ENCODE results near the gene CPSF3. TPM values are rescaled to one million over a fixed set of nuclear protein-coding genes. Genes with fewer than 3 reads are reported as not detected.

The CPSF3 gene
- total RNA-seq, 1 experiment from 2014 or later: 68.5 TPM

DNA sequence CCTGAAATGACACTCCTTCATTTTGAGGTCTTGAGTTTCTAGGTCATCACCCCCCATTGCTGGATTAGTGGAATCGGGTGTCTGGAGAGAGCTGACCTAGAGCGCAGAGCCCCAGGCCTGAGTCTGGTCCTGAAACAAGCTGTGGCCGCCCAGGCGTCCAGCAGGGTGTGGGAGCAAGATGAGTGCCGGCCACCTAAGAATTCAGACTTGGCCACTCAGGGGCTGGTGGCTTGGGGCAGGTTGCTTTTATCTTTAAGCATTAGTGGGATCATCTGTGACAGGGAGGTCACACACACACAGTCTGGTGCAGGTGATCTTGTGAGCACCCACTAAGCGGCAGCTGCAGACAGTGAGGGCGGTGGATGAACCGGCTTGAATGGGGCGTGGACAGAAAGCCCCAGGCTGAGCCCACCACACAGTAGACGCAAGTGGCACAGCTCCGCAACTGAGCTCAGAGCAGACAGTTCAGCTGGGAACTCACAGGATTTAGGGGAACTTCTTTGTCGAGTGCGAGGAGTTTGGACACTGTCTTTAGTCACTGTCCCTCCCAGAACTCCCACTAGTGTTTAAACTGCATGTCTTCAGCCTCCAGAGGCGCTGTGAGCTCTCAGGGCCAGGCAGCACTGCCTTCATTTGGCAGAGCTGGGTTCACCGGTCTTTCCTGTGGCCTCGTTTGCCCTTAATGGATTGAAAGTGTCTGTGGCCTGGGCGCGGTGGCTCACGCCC, 21.6 kb upstream of the CPSF3 start:
- no peak overlapping the region for H3K4me3 ChIP-seq (replicated peaks in 1 of 2; ENCODE audit: low read depth in 1 of 2, low read length in 2 of 2)
- H3K4me2 ChIP-seq (ENCODE audit: low read length): no peak overlapping the region
- no peaks in the 10 kb centered on the region for H4K20me1 ChIP-seq (ENCODE audit: insufficient read depth)
- TF ChIP-seq EZH2 (IDR thresholded peaks at IDR 0.05) (no peak), RAD21 (IDR thresholded peaks at IDR 0.05; ENCODE audit: low read depth) (0 out of 2 replicates have a peak, but pooled peaks have one; percentile 8)
- H3K9me3 ChIP-seq (ENCODE audit: control insufficient read depth in 1 of 2, insufficient read depth in 1 of 2, low read depth in 1 of 2, low read length in 2 of 2): no peaks in the 10 kb centered on the region
- no peak overlapping the region for H3K9ac ChIP-seq (ENCODE audit: low read length)
- H3K9me2 ChIP-seq (ENCODE audit: insufficient read depth): no peaks in the 10 kb centered on the region
- no peak for DNase-seq (ENCODE audit: low read depth, low spot score)
- peaks cover 0 to 3% of the 10 kb centered on the region in 2 experiments; a peak in 1 of 4 replicates for H3K36me3 ChIP-seq (ENCODE audit: control insufficient read depth in 1 of 2, insufficient read depth in 2 of 2, low read length in 2 of 2)
- no peaks in the 10 kb centered on the region for H3K27me3 ChIP-seq (ENCODE audit: insufficient read depth, low read length)
- peak; percentile 64 for ATAC-seq
- CTCF ChIA-PET: no interaction called here
- no peaks in the 10 kb centered on the region for H3K79me2 ChIP-seq (ENCODE audit: insufficient read depth, low read length)
- RAD21 ChIA-PET (ENCODE audit: low non-redundant PET in 1 of 2, low total read pairs in 2 of 2, uncharacterized antibody in 2 of 2, unreplicated experiment in 2 of 2): no interaction called here
- POLR2A ChIA-PET: no interaction called here
- no peak overlapping the region for H3K27ac ChIP-seq (ENCODE audit: low read depth, low read length)
- intact Hi-C loops (cut with micrococcal nuclease): no loop called here
- BruUV-seq (replicated peaks): no TSS peak
- H3K4me1 ChIP-seq (ENCODE audit: control insufficient read depth in 1 of 2, insufficient read depth in 2 of 2, low read length in 2 of 2): no peaks in the 10 kb centered on the region
- no peak overlapping the region for H2AFZ ChIP-seq (ENCODE audit: low read depth, low read length, poor library complexity, severe bottlenecking)

DNA sequence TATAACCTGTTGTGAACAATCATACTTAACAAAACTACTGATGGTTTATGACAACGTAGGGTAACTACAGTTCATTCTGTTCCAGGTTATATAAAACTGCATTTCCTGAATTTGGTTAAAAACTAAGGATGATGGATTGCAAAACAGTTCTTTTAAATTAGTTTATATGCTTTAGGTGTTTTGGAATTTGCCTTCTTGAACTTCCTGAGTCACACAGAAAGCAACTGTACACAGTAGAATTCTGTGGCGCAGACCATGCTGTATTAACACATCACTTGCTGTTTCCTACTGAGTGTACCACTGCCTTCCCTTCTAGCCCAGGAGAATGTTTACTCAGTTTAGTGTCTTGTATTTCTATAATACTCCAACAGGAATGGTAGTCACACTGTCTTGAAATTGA, 19.5 kb upstream of the CPSF3 start:
- DNase-seq (ENCODE audit: low read depth, low spot score) (no peak), ATAC-seq (no peak)
- TF ChIP-seq SP1 (IDR thresholded peaks at IDR 0.05; ENCODE audit: low read depth): no peak
- TF ChIP-seq RAD21 (IDR thresholded peaks at IDR 0.05; ENCODE audit: low read depth): no peak
- TF ChIP-seq ZNF274 (IDR thresholded peaks at IDR 0.05; ENCODE audit: low read depth, low read length): no peak
- TF ChIP-seq, protein P1, sequence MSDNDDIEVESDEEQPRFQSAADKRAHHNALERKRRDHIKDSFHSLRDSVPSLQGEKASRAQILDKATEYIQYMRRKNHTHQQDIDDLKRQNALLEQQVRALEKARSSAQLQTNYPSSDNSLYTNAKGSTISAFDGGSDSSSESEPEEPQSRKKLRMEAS (IDR thresholded peaks at IDR 0.05): no peak
- TF ChIP-seq, protein P2, sequence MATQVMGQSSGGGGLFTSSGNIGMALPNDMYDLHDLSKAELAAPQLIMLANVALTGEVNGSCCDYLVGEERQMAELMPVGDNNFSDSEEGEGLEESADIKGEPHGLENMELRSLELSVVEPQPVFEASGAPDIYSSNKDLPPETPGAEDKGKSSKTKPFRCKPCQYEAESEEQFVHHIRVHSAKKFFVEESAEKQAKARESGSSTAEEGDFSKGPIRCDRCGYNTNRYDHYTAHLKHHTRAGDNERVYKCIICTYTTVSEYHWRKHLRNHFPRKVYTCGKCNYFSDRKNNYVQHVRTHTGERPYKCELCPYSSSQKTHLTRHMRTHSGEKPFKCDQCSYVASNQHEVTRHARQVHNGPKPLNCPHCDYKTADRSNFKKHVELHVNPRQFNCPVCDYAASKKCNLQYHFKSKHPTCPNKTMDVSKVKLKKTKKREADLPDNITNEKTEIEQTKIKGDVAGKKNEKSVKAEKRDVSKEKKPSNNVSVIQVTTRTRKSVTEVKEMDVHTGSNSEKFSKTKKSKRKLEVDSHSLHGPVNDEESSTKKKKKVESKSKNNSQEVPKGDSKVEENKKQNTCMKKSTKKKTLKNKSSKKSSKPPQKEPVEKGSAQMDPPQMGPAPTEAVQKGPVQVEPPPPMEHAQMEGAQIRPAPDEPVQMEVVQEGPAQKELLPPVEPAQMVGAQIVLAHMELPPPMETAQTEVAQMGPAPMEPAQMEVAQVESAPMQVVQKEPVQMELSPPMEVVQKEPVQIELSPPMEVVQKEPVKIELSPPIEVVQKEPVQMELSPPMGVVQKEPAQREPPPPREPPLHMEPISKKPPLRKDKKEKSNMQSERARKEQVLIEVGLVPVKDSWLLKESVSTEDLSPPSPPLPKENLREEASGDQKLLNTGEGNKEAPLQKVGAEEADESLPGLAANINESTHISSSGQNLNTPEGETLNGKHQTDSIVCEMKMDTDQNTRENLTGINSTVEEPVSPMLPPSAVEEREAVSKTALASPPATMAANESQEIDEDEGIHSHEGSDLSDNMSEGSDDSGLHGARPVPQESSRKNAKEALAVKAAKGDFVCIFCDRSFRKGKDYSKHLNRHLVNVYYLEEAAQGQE (IDR thresholded peaks at IDR 0.05; ENCODE audit: low read depth): no peak
- TF ChIP-seq, protein P3, sequence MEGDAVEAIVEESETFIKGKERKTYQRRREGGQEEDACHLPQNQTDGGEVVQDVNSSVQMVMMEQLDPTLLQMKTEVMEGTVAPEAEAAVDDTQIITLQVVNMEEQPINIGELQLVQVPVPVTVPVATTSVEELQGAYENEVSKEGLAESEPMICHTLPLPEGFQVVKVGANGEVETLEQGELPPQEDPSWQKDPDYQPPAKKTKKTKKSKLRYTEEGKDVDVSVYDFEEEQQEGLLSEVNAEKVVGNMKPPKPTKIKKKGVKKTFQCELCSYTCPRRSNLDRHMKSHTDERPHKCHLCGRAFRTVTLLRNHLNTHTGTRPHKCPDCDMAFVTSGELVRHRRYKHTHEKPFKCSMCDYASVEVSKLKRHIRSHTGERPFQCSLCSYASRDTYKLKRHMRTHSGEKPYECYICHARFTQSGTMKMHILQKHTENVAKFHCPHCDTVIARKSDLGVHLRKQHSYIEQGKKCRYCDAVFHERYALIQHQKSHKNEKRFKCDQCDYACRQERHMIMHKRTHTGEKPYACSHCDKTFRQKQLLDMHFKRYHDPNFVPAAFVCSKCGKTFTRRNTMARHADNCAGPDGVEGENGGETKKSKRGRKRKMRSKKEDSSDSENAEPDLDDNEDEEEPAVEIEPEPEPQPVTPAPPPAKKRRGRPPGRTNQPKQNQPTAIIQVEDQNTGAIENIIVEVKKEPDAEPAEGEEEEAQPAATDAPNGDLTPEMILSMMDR (IDR thresholded peaks at IDR 0.05 in 2 of 3, conservative IDR thresholded peaks at IDR 0.05 in 1 of 3; ENCODE audit: borderline replicate concordance in 1 of 3, insufficient read depth in 1 of 3, low read depth in 2 of 3, low read length in 2 of 3): no peak
- no peak for TF ChIP-seq EZH2phosphoT487 (IDR thresholded peaks at IDR 0.05; ENCODE audit: borderline replicate concordance)
- no peak for TF ChIP-seq SRF (IDR thresholded peaks at IDR 0.05; ENCODE audit: low read depth)
- no peak for TF ChIP-seq FOSL1 (IDR thresholded peaks at IDR 0.05; ENCODE audit: low read depth)
- TF ChIP-seq POLR2AphosphoS5 (IDR thresholded peaks at IDR 0.05; ENCODE audit: low read depth, low read length): no peak
- no peak for TF ChIP-seq TCF7L2 (IDR thresholded peaks at IDR 0.05; ENCODE audit: borderline replicate concordance, extremely low read depth, insufficient read depth, insufficient read length)
- TF ChIP-seq, protein P4, sequence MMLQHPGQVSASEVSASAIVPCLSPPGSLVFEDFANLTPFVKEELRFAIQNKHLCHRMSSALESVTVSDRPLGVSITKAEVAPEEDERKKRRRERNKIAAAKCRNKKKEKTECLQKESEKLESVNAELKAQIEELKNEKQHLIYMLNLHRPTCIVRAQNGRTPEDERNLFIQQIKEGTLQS (IDR thresholded peaks at IDR 0.05): no peak
- H3K79me2 ChIP-seq (ENCODE audit: insufficient read depth, low read length): no peaks in the 10 kb centered on the region
- no peak overlapping the region for H3K4me2 ChIP-seq (ENCODE audit: low read length)
- H3K9ac ChIP-seq (ENCODE audit: low read length): no peak overlapping the region
- no peaks in the 10 kb centered on the region for H3K27me3 ChIP-seq (ENCODE audit: insufficient read depth, low read length)
- no peaks in the 10 kb centered on the region for H4K20me1 ChIP-seq (ENCODE audit: insufficient read depth)
- H2AFZ ChIP-seq (ENCODE audit: low read depth, low read length, poor library complexity, severe bottlenecking): no peak overlapping the region
- no peak overlapping the region for H3K4me3 ChIP-seq (replicated peaks in 1 of 2; ENCODE audit: low read depth in 1 of 2, low read length in 2 of 2)
- ChIA-PET CTCF (no interaction called here), RAD21 (ENCODE audit: low non-redundant PET in 1 of 2, low total read pairs in 2 of 2, uncharacterized antibody in 2 of 2, unreplicated experiment in 2 of 2) (no interaction called here), POLR2A (no interaction called here)
- H3K4me1 ChIP-seq (ENCODE audit: control insufficient read depth in 1 of 2, insufficient read depth in 2 of 2, low read length in 2 of 2): no peaks in the 10 kb centered on the region
- no peak overlapping the region for H3K27ac ChIP-seq (ENCODE audit: low read depth, low read length)
- BruUV-seq (replicated peaks): no TSS peak
- peaks cover 6 to 8% of the 10 kb centered on the region in 2 experiments; a peak in 2 of 4 replicates for H3K36me3 ChIP-seq (ENCODE audit: control insufficient read depth in 1 of 2, insufficient read depth in 2 of 2, low read length in 2 of 2)
- no peaks in the 10 kb centered on the region for H3K9me3 ChIP-seq (ENCODE audit: control insufficient read depth in 1 of 2, insufficient read depth in 1 of 2, low read depth in 1 of 2, low read length in 2 of 2)
- intact Hi-C loops (cut with micrococcal nuclease): no loop called here
- H3K9me2 ChIP-seq (ENCODE audit: insufficient read depth): no peaks in the 10 kb centered on the region

Measured in HCT116 (cell line).